ENCODE data around the gene CACNA1S.

The CACNA1S gene

GRCh38 chr1:201041011-201041410, 71.2 kb downstream of the CACNA1S start:
- TF ChIP-seq EP300 (IDR thresholded peaks at IDR 0.05; ENCODE audit: borderline replicate concordance) (no peak), TEAD4 (IDR thresholded peaks at IDR 0.05) (no peak), RAD21 (IDR thresholded peaks at IDR 0.05; ENCODE audit: low read depth) (no peak), FOXM1 (IDR thresholded peaks at IDR 0.05; ENCODE audit: borderline replicate concordance, low read depth) (no peak), TCF12 (IDR thresholded peaks at IDR 0.05; ENCODE audit: low read depth) (no peak), TAF1 (IDR thresholded peaks at IDR 0.05; ENCODE audit: low read depth) (no peak), REST (IDR thresholded peaks at IDR 0.05; ENCODE audit: low read depth) (no peak), MAX (IDR thresholded peaks at IDR 0.05) (no peak), EGR1 (IDR thresholded peaks at IDR 0.05) (no peak), YY1 (IDR thresholded peaks at IDR 0.05; ENCODE audit: low read depth) (no peak), CREB1 (IDR thresholded peaks at IDR 0.05; ENCODE audit: low read depth) (no peak), USF1 (IDR thresholded peaks at IDR 0.05) (no peak), NFIC (IDR thresholded peaks at IDR 0.05) (no peak), ZBTB7A (IDR thresholded peaks at IDR 0.05; ENCODE audit: low read depth) (no peak), CEBPB (IDR thresholded peaks at IDR 0.05) (no peak)

GRCh38 chr1:201039876-201040275, 72.3 kb downstream of the CACNA1S start:
- TF ChIP-seq TCF12 (IDR thresholded peaks at IDR 0.05; ENCODE audit: low read depth) (no peak), CEBPB (IDR thresholded peaks at IDR 0.05) (no peak), REST (IDR thresholded peaks at IDR 0.05; ENCODE audit: low read depth) (no peak), EGR1 (IDR thresholded peaks at IDR 0.05) (no peak), NFIC (IDR thresholded peaks at IDR 0.05) (no peak), ZBTB7A (IDR thresholded peaks at IDR 0.05; ENCODE audit: low read depth) (no peak), RAD21 (IDR thresholded peaks at IDR 0.05; ENCODE audit: low read depth) (no peak), MAX (IDR thresholded peaks at IDR 0.05) (no peak), CREB1 (IDR thresholded peaks at IDR 0.05; ENCODE audit: low read depth) (no peak), YY1 (IDR thresholded peaks at IDR 0.05; ENCODE audit: low read depth) (no peak), USF1 (IDR thresholded peaks at IDR 0.05) (no peak), TAF1 (IDR thresholded peaks at IDR 0.05; ENCODE audit: low read depth) (no peak), EP300 (IDR thresholded peaks at IDR 0.05; ENCODE audit: borderline replicate concordance) (no peak), TEAD4 (IDR thresholded peaks at IDR 0.05) (no peak), FOXM1 (IDR thresholded peaks at IDR 0.05; ENCODE audit: borderline replicate concordance, low read depth) (no peak)

- no peak for TF ChIP-seq TCF12 (IDR thresholded peaks at IDR 0.05; ENCODE audit: low read depth)
- TF ChIP-seq EGR1 (IDR thresholded peaks at IDR 0.05), result no peak
- TF ChIP-seq FOXM1 (IDR thresholded peaks at IDR 0.05; ENCODE audit: borderline replicate concordance, low read depth), result no peak
- no peak for TF ChIP-seq RAD21 (IDR thresholded peaks at IDR 0.05; ENCODE audit: low read depth)
- TF ChIP-seq TAF1 (IDR thresholded peaks at IDR 0.05; ENCODE audit: low read depth), result no peak
- no peak for TF ChIP-seq ZBTB7A (IDR thresholded peaks at IDR 0.05; ENCODE audit: low read depth)
- no peak for TF ChIP-seq EP300 (IDR thresholded peaks at IDR 0.05; ENCODE audit: borderline replicate concordance)
- no peak for TF ChIP-seq YY1 (IDR thresholded peaks at IDR 0.05; ENCODE audit: low read depth)
- no peak for TF ChIP-seq NFIC (IDR thresholded peaks at IDR 0.05)
Observed at GRCh38 chr1:201039418-201039817, 72.8 kb downstream of the CACNA1S start.

GRCh38 chr1:201038186-201038876, 73.9 kb downstream of the CACNA1S start:
- TF ChIP-seq RAD21 (IDR thresholded peaks at IDR 0.05; ENCODE audit: low read depth), result no peak
- no peak for TF ChIP-seq TAF1 (IDR thresholded peaks at IDR 0.05; ENCODE audit: low read depth)
- no peak for TF ChIP-seq FOXM1 (IDR thresholded peaks at IDR 0.05; ENCODE audit: borderline replicate concordance, low read depth)
- TF ChIP-seq CREB1 (IDR thresholded peaks at IDR 0.05; ENCODE audit: low read depth), result no peak
- TF ChIP-seq TCF12 (IDR thresholded peaks at IDR 0.05; ENCODE audit: low read depth), result no peak
- no peak for TF ChIP-seq REST (IDR thresholded peaks at IDR 0.05; ENCODE audit: low read depth)
- TF ChIP-seq YY1 (IDR thresholded peaks at IDR 0.05; ENCODE audit: low read depth), result no peak
- TF ChIP-seq EP300 (IDR thresholded peaks at IDR 0.05; ENCODE audit: borderline replicate concordance), result no peak
- TF ChIP-seq EGR1 (IDR thresholded peaks at IDR 0.05), result no peak
- TF ChIP-seq CEBPB (IDR thresholded peaks at IDR 0.05), result no peak
- no peak for TF ChIP-seq TEAD4 (IDR thresholded peaks at IDR 0.05)
- TF ChIP-seq NFIC (IDR thresholded peaks at IDR 0.05), result no peak
- no peak for TF ChIP-seq USF1 (IDR thresholded peaks at IDR 0.05)
- no peak for TF ChIP-seq ZBTB7A (IDR thresholded peaks at IDR 0.05; ENCODE audit: low read depth)
